RPMI8226 (cell line): ENCODE data around the gene MTMR4.
A peak's percentile ranks its signal among the peaks of the same experiment; 100 is the strongest.
"Not testable (repeated sequence)": the region's sequence is repeated elsewhere in the genome, so short reads cannot be mapped to it uniquely, and the experiment has no call there.

ENCODE experiments used
- DNase-seq: peaks from one replicate; pipeline ENCODE4 v3.0.0-alpha.2; 2015

MTMR4 gene

GRCh38 chr17:58521680-58522079 is 7.2 kb upstream of the MTMR4 start:
- DNase-seq = no peak

DNA sequence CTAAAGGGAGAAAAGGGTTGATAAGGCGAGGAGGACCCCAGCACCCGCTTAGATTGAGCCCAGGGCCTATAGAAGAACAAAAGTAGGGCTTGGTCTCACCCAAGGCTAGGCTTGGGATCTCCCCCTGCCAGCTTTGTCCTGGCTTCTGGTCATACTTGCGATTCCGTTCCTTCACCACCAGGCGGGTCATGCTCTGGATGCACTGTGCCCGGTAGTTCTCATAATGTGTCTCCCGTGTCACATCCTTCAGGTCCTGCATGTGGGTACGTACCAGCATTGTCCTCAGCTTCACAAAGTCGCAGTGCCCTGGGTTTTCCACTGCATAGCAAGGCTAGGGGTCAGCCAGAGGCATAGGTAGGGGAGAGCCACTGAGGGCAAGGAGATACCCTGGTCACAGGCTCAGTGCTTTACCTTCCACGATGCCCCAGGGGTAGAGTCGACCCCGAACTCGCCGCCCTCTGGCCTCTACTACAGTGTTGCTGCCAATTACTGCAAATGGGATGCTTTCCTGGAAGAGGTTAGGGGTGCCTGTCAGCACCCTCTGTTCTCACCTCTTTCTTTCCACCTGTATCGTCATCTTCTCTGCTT is 6.5 kb upstream of the MTMR4 start:
- peak; percentile 47 for DNase-seq

DNA sequence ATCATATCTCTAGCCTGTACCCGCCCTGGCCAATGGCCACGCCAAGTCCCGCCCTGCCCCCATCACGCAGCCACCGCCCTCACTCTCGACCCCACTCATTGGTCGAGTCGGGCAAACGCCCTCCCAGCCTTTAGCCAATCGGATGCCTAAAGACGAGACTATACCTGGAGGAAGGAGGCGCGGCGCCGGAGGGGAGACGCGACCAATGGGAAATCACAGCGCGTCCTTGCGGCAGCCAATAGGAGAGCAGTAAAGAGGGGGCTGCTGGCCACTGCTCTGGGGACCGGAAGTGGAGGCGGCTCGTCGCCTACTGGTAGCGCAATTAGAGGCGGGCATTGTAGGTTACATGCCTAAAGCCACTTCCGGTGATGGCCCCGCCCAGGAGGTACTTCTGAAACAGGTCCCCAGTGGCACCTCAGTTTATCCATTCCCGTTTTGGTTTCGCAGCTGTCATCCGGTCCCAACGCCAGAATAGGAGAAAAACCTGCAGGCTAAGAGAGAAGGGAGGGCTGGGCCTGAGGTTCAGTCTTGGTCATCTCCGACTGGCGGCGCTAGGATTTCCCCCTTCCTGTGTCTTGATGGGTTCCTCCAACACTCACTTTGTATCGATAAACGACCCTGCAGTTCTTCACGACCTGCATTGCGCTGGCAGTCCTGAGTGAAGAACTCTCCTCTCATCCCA is 3.6 kb upstream of the MTMR4 start:
- DNase-seq = peak; percentile 100

DNA sequence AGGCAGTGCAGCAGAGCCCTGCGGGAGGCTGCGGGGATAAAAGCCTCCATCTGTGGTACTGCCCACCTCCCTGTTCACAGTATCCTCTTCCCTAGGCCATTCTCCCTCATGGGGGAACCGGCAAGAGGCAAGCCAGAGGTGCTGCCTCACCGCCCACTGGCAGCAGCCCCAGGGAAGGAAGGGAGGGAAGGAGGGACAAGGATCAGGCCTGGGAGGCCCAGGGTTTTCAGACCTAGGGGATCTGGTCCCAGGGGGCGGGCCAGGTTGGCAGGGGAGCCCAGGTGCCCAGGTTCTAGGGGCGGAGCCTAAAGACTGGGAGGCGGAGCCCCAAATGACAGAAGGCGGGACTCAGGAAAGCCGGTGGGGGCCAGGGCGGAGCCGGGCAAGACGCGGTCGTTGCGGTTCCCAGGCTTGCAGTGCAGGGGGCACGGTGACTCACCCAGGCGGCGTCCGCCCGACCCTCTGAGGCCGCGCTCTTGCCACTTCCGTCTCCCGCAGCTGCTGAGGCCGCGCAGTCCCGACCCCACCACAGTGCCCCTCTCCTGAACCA is 3.0 kb upstream of the MTMR4 start:
- DNase-seq = no peak

DNA sequence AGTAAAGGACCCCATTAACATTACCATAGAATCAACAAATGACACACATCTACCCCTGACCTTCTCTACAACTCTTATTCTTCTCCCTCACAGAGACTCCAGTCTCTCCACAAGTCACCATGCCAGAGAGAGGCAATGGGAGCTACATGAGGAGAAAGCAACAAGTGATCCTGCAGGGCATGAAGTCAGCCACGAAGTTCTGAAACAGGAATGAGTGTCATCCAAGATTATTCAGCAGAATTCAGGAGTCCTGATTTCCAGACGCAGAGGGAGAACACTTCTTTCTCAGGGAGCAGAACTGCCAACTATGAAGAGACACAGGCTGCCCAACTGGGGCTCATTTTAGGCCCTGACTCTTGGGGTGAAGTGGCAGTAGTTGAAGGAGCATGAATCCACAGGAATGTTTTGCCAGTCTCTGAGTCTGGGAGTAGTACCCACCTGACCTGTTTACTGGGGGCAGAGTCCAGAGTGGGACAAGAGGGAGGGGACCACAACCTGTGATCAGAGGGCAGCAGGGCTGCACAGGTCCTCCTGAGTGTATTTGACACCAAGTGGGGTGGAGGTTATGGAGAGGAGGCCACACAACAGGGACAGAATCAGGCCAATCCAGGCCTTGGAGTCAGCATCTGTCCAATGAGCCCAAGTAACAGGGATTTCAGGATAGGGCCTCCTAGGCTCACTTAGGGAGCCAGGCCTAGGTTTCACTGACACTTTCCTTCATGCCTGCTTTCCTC is 2.4 kb upstream of the MTMR4 start:
- DNase-seq = no peak

DNA sequence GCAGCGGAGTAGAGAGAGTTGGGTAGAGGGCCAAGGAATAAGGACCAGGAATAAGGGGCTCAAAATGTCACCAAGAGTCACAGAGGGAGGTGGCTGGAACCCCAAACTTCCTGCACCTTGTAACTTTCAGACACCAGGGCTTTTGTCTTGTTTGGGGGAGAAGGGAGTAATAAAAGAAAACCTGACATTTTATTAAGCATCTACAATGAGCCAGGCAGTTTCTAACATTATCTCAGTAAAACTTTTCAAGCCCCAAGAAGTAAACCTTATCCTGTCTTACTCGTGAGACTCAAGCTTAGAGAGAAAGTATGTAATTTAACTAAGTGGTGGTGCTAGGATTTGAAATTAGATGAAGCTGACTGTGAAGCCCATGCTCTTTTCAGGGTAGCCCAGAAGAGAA is 848 bp upstream of the MTMR4 start:
- DNase-seq = no peak

- no peak for DNase-seq
Measured at GRCh38 chr17:58514770-58515157, 326 bp upstream of the MTMR4 start.

- no peak for DNase-seq
Measured at GRCh38 chr17:58513267-58513964, 1.0 kb downstream of the MTMR4 start.

DNA sequence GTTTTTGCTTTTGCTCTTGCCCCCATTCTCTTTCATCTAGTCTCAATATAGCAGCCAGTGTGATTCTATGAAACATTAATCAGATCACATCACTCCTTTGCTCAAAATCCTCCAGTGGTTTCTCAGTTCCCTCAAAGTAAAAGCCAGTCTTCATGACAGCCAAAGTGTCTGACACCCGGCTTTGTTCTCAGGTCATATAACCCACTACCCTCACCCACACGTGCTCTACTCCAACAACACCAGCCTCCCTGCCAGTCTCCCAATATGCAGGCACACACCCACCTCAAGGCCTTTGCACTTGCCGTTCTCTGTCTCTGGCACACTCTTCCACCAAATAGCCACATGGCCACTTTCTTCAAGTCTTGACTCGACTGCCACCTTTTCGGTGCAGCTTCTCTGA is 4.4 kb downstream of the MTMR4 start:
- DNase-seq = no peak

DNA sequence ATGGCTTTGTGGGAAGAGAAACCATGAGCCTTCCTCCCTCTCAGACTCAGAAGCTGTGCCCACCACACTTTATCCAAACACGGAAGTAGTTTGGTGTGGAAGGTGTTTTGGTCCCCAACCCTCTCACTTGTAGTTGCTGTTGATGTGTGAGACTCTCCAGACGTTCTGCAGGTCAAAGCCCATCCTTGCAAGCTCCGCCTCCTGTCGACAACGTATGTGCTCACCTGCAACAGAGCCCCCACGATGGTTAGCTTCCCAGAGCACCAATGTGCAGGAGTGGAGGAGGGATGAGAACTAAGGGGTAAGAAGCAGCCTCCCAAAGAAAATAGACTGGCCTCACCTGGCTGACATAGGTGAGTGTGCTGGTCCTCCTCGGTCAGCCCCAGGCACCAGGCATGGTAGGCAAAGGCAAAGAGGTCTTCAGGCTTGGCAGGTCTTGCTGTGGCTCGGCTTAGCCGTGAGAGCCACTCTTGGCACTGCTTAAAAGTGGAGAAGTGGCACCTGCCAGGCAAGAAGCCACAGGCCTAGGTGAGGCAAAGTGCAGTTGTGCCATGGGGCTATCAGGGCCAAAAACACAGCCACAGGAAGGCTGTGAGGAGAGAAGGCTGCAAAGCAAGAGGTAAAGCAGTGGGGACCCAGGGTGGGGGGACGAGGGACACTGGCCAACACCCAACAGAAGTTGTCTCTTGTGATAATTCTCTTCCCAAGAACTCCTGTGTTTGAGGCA is 5.9 kb downstream of the MTMR4 start:
- DNase-seq = no peak

DNA sequence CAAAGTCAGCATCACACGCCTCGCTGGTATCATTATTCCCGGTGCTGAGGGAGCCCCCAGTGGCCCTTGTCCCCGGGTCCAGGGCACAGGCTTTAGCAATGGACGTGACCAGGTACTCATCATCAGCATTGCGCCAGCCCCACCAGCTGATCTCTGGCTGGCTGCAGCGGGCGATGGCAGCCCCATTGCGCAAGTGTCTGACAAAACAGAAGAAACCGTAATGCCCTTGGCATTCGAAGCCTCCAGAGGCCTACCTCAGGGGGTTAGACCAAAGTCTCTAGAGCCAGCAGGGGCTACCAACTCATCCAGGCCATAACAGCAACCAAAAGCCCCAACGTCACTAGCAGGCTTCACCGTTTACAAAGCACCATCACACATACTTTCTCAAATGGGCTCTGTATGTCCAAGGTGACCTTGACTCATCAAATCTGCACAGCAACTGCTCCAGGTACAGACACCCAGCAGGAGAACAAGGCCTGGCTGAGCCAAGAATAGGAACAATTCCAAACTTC is 7.3 kb downstream of the MTMR4 start:
- no peak for DNase-seq

DNA sequence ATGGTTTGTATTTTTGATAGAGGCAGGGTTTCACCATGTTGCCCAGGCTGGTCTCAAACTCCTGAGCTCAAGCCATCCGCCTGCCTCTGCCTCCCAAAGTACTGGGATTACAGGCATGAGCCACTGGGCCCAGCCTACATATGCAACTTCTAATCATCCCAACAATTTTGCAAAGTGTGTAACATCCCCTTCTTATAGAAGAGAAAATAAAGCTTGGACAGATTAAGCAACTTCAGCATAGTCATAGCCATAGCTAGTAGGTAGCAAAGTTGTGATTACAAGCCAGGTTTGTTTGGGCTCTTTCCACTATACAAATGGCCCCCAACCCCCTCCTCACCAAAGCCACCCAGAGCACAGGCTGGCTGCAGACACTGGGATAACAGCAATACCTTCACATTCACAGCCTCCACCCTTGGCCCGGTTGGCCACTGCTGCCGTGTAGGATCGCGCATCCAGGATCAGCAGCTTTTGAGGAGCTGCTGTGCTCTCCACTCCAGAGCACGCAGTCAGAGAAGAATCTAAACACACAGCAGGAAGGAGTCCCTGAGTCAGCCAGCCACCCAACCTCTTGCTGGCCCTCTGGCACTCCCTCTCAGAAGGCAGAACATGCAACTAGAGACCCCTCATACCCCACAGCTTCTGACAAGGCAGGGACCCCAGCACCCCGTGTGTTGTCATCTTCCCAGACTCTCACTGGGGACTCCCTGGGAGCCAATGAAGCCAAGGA is 7.9 kb downstream of the MTMR4 start:
- DNase-seq = no peak

DNA sequence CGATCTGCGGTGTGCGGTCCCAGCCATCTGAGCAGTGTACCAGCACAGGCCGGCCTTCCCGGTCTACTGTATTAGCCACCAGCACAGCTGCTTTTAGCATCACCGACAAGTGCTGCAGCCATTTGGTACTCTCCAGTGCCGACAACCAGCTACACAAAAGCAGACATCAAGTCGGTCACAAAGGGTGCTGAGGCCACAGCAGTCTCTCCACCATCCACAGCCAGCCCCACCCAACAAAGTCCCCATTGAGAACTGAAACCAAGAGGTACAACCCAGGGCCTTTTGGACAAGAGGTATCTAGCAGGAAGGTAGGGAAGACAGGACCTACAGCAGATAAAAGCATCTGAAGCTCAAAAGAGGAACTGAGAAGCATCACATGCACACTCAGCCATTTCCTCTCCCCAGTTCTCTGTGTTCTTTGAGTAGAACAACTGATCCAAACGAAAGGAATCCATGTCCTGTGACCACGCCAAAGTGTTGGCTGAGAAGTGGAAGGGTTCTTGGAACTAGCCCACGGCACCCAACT is 9.5 kb downstream of the MTMR4 start:
- DNase-seq = peak; percentile 91

- no peak for DNase-seq
Measured at GRCh38 chr17:58503866-58504265, 10.6 kb downstream of the MTMR4 start.

- DNase-seq = not testable (repeated sequence)
Measured at GRCh38 chr17:58503134-58503533, 11.3 kb downstream of the MTMR4 start.

GRCh38 chr17:58501451-58501850 is 13.0 kb downstream of the MTMR4 start:
- DNase-seq = no peak

DNA sequence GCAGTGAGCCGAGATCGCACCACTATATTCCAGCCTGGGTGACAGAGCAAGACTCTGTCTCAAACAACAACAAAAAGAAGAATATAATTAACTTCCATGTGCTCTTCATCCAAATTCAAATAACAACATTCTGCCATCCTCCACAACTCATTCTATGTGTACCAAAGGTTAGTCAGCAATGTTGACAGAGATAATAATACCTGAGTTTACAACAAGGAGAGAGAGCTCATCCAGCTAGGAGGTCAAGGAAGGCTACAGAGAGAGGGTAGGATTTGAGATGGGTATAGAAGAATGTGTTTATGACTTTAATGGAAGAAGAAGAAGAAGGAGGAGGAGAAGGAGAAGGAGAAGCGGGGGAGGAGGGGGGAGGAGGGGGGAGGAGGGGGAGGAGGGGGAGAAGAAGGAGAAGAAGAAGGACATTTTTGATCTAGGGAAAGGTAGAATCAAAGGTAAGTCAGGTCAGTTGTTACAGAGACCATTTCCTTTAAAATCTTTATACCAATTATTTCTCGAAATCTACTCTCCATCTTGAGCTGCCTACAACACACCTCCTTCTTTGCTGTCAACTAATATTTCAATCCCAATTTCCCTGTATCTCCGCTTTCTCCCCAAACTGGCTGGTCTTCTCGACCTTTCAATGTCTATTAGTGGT is 16.1 kb downstream of the MTMR4 start:
- no peak for DNase-seq

DNA sequence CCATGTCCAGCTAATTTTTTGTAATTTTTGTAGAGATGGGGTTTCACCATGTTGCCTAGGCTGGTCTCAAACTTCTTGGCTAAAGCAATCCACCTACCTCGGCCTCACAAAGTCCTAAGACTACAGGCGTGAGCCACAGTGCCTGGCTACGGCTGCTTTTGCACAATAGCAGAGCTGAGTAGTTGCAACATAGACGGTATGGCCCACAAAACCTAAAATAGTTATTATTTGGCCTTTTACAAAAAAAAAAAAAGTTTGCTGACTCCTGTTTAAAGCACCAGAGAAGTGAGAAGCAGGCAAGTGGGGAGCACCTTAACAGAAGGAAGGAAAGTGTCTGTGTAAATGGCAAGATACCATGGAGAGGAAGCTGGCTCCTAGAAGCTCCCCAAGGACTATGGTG is 20.9 kb downstream of the MTMR4 start:
- DNase-seq = no peak

DNA sequence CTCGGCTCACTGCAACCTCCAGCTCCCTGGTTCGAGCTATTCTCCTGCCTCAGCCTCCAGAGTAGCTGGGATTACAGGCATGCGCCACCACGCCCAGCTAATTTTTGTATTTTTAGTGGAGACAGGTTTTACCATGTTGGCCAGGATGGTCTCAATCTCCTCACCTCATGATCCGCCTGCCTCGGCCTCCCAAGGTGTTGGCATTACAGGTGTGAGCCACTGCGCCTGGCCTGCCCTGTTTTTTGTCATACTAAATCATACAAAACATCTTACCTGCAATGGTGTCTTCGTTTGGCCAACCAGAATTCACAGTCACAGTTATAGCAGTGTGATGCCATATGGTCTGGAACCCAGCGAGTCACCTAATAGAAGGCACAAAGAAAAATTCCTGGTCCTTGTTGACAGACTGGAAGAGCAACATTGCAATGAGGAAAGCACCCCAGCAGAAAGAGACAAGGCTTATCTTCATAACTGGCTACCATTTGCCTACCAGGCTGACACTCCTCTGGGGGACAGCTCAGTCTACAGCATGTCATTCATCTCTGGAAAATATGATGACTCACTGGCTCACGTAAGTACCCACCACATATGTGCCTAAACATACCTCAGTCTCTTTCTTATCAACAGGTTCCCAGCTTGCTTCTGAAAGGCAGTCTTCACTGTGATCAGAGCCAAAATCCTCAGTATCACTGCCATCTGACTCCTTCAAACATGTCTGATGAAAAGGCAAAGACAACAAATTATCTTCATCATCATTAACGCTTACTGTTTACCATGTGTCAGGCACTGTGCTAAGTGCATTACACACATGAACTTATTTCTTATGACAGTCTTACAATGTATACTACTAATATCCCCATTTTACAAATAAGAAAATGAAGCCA is 22.0 kb downstream of the MTMR4 start:
- no peak for DNase-seq

DNA sequence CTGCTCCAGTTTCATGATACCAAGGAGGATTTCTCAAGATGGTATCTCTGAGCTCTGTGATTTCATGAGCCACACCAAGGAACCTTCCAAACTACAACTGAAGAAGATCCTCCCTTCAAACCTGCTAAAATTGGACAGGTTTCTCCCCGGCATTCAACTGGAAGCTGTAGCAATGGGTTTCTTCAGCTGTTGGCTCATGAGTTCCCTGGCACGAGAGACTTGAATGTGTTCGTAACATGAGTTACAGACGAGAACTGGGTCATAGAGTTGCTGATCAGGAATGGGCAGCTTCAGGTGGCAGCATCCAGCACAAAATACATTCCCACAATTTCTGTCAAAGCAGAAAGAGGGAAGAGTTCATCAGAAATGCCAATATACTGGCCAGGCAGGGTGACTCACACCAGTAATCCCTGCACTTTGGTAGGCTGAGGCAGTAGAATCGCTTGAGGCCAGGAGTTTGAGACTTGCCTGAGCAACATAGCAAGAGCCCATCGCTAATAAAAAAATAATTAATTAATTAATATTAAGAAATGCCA is 22.9 kb downstream of the MTMR4 start:
- DNase-seq = no peak
